H1 (cell line): ENCODE measurements around the gene PAK5. TPM values are rescaled to one million over a fixed set of nuclear protein-coding genes. Genes with fewer than 3 reads are reported as not detected.

Source experiments
- CTCF ChIA-PET: fragments of 300-600 bp; sonication (Branson Sonifier 250); formaldehyde crosslinking; loops from one replicate; lab custom pipeline; 2021; ENCODE audit not compliant: partially characterized antibody; lab: Charles Lee
- POLR2A ChIA-PET: fragments of 300-600 bp; sonication (Branson Sonifier 250); formaldehyde crosslinking; loops from one replicate; lab custom pipeline; 2021; ENCODE audit warnings: inconsistent platforms; ENCODE audit not compliant: partially characterized antibody; lab: Charles Lee
- DNase-seq, 2 experiments: peaks; one replicate each; pipeline versions ENCODE4 v3.0.0 to v3.0.0-alpha.2; 2010 to 2022; ENCODE audit warnings: low spot score in 2 of 2, low read depth in 1 of 2, mixed read lengths in 1 of 2
- FAIRE-seq: peaks from 2 replicates; lab custom pipeline; 2011; peaks lifted over from hg19 to GRCh38; lab: Jason Lieb, UNC
- H2AFZ ChIP-seq: 2 replicates; pipeline ENCODE4 v1.8.1; 2012; ENCODE audit warnings: low read length, inconsistent platforms
- H2AK5ac ChIP-seq: 2 replicates; pipeline ENCODE4 v1.6.1; 2013; ENCODE audit warnings: low read depth, low read length
- H2BK120ac ChIP-seq: replicated peaks from 2 replicates; pipeline ENCODE3; 2013; ENCODE audit warnings: low read depth, low read length, inconsistent platforms
- H2BK12ac ChIP-seq: 2 replicates; pipeline ENCODE4 v1.6.1; 2013; ENCODE audit warnings: low read depth, low read length
- H2BK15ac ChIP-seq: 2 replicates; pipeline ENCODE4 v1.6.1; 2013; ENCODE audit warnings: low read length
- H2BK20ac ChIP-seq: 2 replicates; pipeline ENCODE4 v1.6.1; 2013; ENCODE audit warnings: low read length
- H2BK5ac ChIP-seq: 2 replicates; pipeline ENCODE4 v1.6.1; 2013; ENCODE audit warnings: low read depth, low read length
- H3K14ac ChIP-seq: 2 replicates; pipeline ENCODE4 v1.6.1; 2013; ENCODE audit warnings: inconsistent platforms; ENCODE audit not compliant: insufficient read length
- H3K18ac ChIP-seq: 2 replicates; pipeline ENCODE4 v1.6.1; 2013; ENCODE audit warnings: low read length; ENCODE audit errors: extremely low read depth
- H3K23ac ChIP-seq: 2 replicates; pipeline ENCODE4 v1.6.1; 2013; ENCODE audit warnings: inconsistent platforms; ENCODE audit not compliant: insufficient read length
- H3K23me2 ChIP-seq: 2 replicates; pipeline ENCODE4 v1.6.1; 2013; ENCODE audit warnings: low read depth, low read length
- H3K27ac ChIP-seq: 2 replicates; pipeline ENCODE4 v1.6.1; 2011; ENCODE audit warnings: low read depth, low read length, inconsistent platforms
- H3K27me3 ChIP-seq, 4 experiments: replicated peaks in 1 of 4; 1 replicate in 1 of 4; 2 replicates in 3 of 4; pipeline versions ENCODE4 v1.6.1 to v1.8.1; 2011 to 2013; ENCODE audit warnings: low read length in 3 of 4, mild to moderate bottlenecking in 3 of 4, inconsistent platforms in 2 of 4, mixed read lengths in 2 of 4, moderate library complexity in 1 of 4; ENCODE audit not compliant: control insufficient read depth in 3 of 4, insufficient read depth in 3 of 4; ENCODE audit errors: extremely low read depth in 1 of 4
- H3K36me3 ChIP-seq, 4 experiments: 2 replicates each; pipeline versions ENCODE4 v1.6.1 to v1.8.1; 2011 to 2013; ENCODE audit warnings: mild to moderate bottlenecking in 4 of 4, low read length in 3 of 4, moderate library complexity in 2 of 4, control low read depth in 1 of 4, inconsistent platforms in 1 of 4; ENCODE audit not compliant: insufficient read depth in 4 of 4, control insufficient read depth in 2 of 4
- H3K4ac ChIP-seq: replicated peaks from 2 replicates; pipeline ENCODE3; 2013; ENCODE audit warnings: low read length, low read depth, mixed read lengths, inconsistent platforms; ENCODE audit not compliant: insufficient read length
- H3K4me1 ChIP-seq, 4 experiments: replicated peaks in 1 of 4; 1 replicate in 1 of 4; 2 replicates in 3 of 4; pipeline versions ENCODE4 v1.6.1 to v1.8.1; 2011 to 2013; ENCODE audit warnings: low read length in 3 of 4, inconsistent platforms in 2 of 4, mixed read lengths in 1 of 4; ENCODE audit not compliant: insufficient read depth in 4 of 4, control insufficient read depth in 3 of 4
- H3K4me2 ChIP-seq, 2 experiments: 2 replicates each; pipeline versions ENCODE4 v1.6.1 to v1.8.1; 2011 to 2013; ENCODE audit warnings: low read depth in 2 of 2, low read length in 2 of 2, control low read depth in 1 of 2, inconsistent platforms in 1 of 2, mild to moderate bottlenecking in 1 of 2; ENCODE audit not compliant: insufficient read depth in 1 of 2
- H3K4me3 ChIP-seq, 4 experiments: fragments of 200-600, 300-600 bp in 1 of 4; sonication (generic), shearing (Covaris generic), sonication (Bioruptor Twin) in 1 of 4; 2 replicates each; pipeline versions ENCODE4 v1.5.1 to v1.8.1; 2011 to 2016; ENCODE audit warnings: low read length in 4 of 4, low read depth in 3 of 4, control low read depth in 2 of 4, inconsistent platforms in 2 of 4, mild to moderate bottlenecking in 2 of 4, mixed read lengths in 1 of 4, moderate library complexity in 1 of 4; ENCODE audit not compliant: insufficient read depth in 2 of 4; ENCODE audit errors: extremely low read depth in 1 of 4
- H3K56ac ChIP-seq: replicated peaks from 2 replicates; pipeline ENCODE3; 2013; ENCODE audit warnings: low read depth, mild to moderate bottlenecking, mixed read lengths, low read length, inconsistent platforms; ENCODE audit not compliant: insufficient read length
- H3K79me1 ChIP-seq: 2 replicates; pipeline ENCODE4 v1.6.1; 2013; ENCODE audit warnings: low read depth, low read length, control low read depth
- H3K79me2 ChIP-seq, 2 experiments: 2 replicates each; pipeline versions ENCODE4 v1.6.1 to v1.8.1; 2012 to 2013; ENCODE audit warnings: low read length in 2 of 2, mild to moderate bottlenecking in 2 of 2, inconsistent platforms in 1 of 2; ENCODE audit not compliant: insufficient read depth in 2 of 2, control insufficient read depth in 1 of 2
- H3K9ac ChIP-seq, 4 experiments: replicated peaks in 1 of 4; 1 replicate in 1 of 4; 2 replicates in 3 of 4; pipeline versions ENCODE4 v1.6.1 to v1.8.1; 2011 to 2013; ENCODE audit warnings: low read depth in 3 of 4, low read length in 3 of 4, control low read depth in 2 of 4, mild to moderate bottlenecking in 2 of 4, moderate library complexity in 2 of 4, inconsistent platforms in 1 of 4; ENCODE audit errors: extremely low read depth in 1 of 4
- H3K9me3 ChIP-seq, 2 experiments: 2 replicates each; pipeline versions ENCODE4 v1.6.1 to v1.8.1; 2012 to 2013; ENCODE audit warnings: mild to moderate bottlenecking in 2 of 2, moderate library complexity in 2 of 2, control low read depth in 1 of 2, inconsistent platforms in 1 of 2, low read depth in 1 of 2, low read length in 1 of 2, mixed read lengths in 1 of 2; ENCODE audit not compliant: insufficient read depth in 2 of 2
- H4K20me1 ChIP-seq, 2 experiments: replicated peaks in 1 of 2; 2 replicates each; pipeline versions ENCODE3 to v1.8.1; 2011 to 2013; ENCODE audit warnings: inconsistent platforms in 2 of 2, low read length in 2 of 2, mild to moderate bottlenecking in 1 of 2; ENCODE audit not compliant: insufficient read depth in 2 of 2, control insufficient read depth in 1 of 2
- H4K5ac ChIP-seq: 2 replicates; pipeline ENCODE4 v1.6.1; 2013; ENCODE audit warnings: low read length, low read depth, mixed read lengths, inconsistent platforms; ENCODE audit not compliant: insufficient read length
- H4K8ac ChIP-seq: 2 replicates; pipeline ENCODE4 v1.8.0; 2013; ENCODE audit warnings: mild to moderate bottlenecking, moderate library complexity, low read length, inconsistent platforms; ENCODE audit not compliant: insufficient read depth; ENCODE audit errors: extremely low read depth
- H4K91ac ChIP-seq: replicated peaks from 2 replicates; pipeline ENCODE3; 2013; ENCODE audit warnings: low read length, mixed read lengths, inconsistent platforms; ENCODE audit not compliant: insufficient read length
- BACH1 ChIP-seq: IDR thresholded peaks from 2 replicates; pipeline ENCODE4 v1.6.1; 2012; ENCODE audit warnings: low read length, improper control_type of control experiment
- CBX5 ChIP-seq: fragments of 300-800, 300-1000 bp; sonication (generic); IDR thresholded peaks from 2 replicates; pipeline ENCODE4 v1.7.1; 2016; ENCODE audit warnings: antibody characterized with exemption, low read length, low read depth
- EGR1 ChIP-seq: IDR thresholded peaks from 2 replicates; pipeline ENCODE4 v1.6.1; 2011; ENCODE audit warnings: low read depth, low read length, borderline replicate concordance
- FOSL1 ChIP-seq: IDR thresholded peaks from 2 replicates; pipeline ENCODE4 v1.6.1; 2011; ENCODE audit warnings: mild to moderate bottlenecking, low read depth, low read length, moderate library complexity; ENCODE audit not compliant: insufficient read depth
- HDAC6 ChIP-seq: IDR thresholded peaks from one replicate; pipeline ENCODE4 v1.7.1; 2012; ENCODE audit warnings: low read depth, mild to moderate bottlenecking, inconsistent platforms, low read length, moderate library complexity
- NRF1 ChIP-seq: IDR thresholded peaks from 2 replicates; pipeline ENCODE4 v1.6.1; 2011; ENCODE audit warnings: mild to moderate bottlenecking, low read depth, low read length, improper control_type of control experiment
- PHF8 ChIP-seq: fragments of 200-600 bp; sonication (generic); conservative IDR thresholded peaks from 2 replicates; pipeline ENCODE4 v1.7.1; 2012; ENCODE audit warnings: low read depth, mild to moderate bottlenecking, inconsistent platforms, low read length, moderate library complexity
- POLR2A ChIP-seq, 2 experiments: IDR thresholded peaks; 1 replicate in 1 of 2; 2 replicates in 1 of 2; pipeline ENCODE4 v1.6.1; 2011; ENCODE audit warnings: low read depth in 2 of 2, low read length in 2 of 2, mild to moderate bottlenecking in 2 of 2; ENCODE audit errors: control extremely low read depth in 1 of 2
- POU5F1 ChIP-seq: IDR thresholded peaks from 2 replicates; pipeline ENCODE4 v1.6.1; 2011; ENCODE audit warnings: low read depth, mild to moderate bottlenecking, low read length, moderate library complexity
- TAF7 ChIP-seq: optimal IDR thresholded peaks from 2 replicates; pipeline ENCODE3; 2011; ENCODE audit warnings: low read depth, mild to moderate bottlenecking, inconsistent platforms, low read length, moderate library complexity, borderline replicate concordance
- TEAD4 ChIP-seq: IDR thresholded peaks from 2 replicates; pipeline ENCODE4 v1.6.1; 2012; ENCODE audit warnings: low read depth, low read length, inconsistent platforms, mixed read lengths
- ZNF274 ChIP-seq: IDR thresholded peaks from 2 replicates; pipeline ENCODE4 v1.7.0; 2012; ENCODE audit warnings: low read length, borderline replicate concordance; ENCODE audit errors: extremely low read depth
- WGBS, 2 experiments: shearing (Covaris generic) in 1 of 2; methylation state at CpG; one replicate each; pipeline versions ENCODE4 v1.1.6 to v1.1.7; 2013 to 2015; ENCODE audit warnings: low lambda C conversion rate in 2 of 2, mixed read lengths in 2 of 2, inconsistent platforms in 1 of 2, low coverage in 1 of 2, missing lambda C conversion rate in 1 of 2; ENCODE audit not compliant: insufficient replicate concordance in 2 of 2, insufficient coverage in 1 of 2, insufficient read length in 1 of 2; ENCODE audit errors: extremely low coverage in 1 of 2, missing lambda C conversion rate in 1 of 2; 5-methylcytosine and 5-hydroxymethylcytosine counted together
- polyA plus RNA-seq, 7 experiments: library from polyadenylated mRNA; depleted of rRNA in 3 of 7; stranded (reverse) in 5 of 7; unstranded in 2 of 7; fragments of >200 nt in 5 of 7; fragments of 200-250 nt in 2 of 7; gene quantifications; 1 replicate in 5 of 7; 2 replicates in 1 of 7; 4 replicates in 1 of 7; pipeline versions ENCODE4 v1.2.1 to v1.2.3, GENCODE V29; 2011 to 2013; ENCODE audit warnings: missing spikeins in 2 of 7, mixed read lengths in 2 of 7
- total RNA-seq: library from RNA; stranded (reverse); fragmentation: NEBNext Ultra II Directional; extraction: Animal tissue kit (Norgen Biotek cat#: 25700); gene quantifications from 2 replicates; pipeline ENCODE4 v1.2.1, GENCODE V29; 2021
- TF ChIP-seq, protein P1 (sequence below): IDR thresholded peaks from 2 replicates; pipeline ENCODE4 v1.6.1; 2011; ENCODE audit warnings: low read depth, mild to moderate bottlenecking, low read length; ENCODE audit not compliant: insufficient read depth

The PAK5 gene
- total and polyA plus RNA-seq, 2 of the 8 experiments (the other 6 are each of a cell fraction or from before 2014, with no cell fraction given) = 0.54 to 0.80 TPM

DNA sequence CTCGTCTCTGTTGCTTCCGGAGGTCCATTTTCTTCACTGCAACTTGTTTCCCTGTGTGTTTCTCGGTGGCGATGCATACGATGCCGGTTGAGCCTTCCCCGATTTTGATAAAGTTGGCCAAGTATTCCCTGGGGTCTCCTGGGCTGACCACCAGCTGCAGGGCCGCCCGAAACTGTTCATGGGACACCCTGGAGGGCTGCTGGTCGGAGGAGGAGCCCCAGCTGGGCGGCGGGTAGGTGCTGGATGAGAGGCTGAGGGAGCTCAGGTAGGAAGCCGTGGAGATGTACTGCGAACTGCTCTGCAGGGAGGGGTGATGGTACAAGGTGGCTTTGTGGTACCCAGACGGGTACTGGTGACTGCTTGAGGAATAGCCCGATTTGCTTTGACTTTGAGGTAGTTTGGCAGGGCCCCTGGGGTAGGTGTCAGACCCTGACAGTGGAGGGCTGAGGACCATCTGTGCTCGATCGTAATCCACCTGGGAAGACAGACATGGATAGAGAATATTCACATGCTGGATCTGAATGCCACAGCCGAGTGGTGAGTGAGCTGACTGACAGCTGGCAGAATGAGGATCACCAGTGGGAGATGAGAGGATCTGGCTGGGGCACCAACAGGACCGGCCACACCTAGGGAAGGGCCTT, 272.8 kb downstream of the PAK5 start:
- Histone ChIP-seq H3K23me2 (no peaks in the 10 kb centered on the region), H3K4me2 (no peak overlapping the region), H3K4me1 (peaks cover 0 to 7% (median 2%) of the 10 kb centered on the region in 4 experiments; a peak in 5 of 7 replicates), H3K27ac (no peak overlapping the region), H4K8ac (no peak overlapping the region; the same call in 1 of the 2 replicates), H3K79me1 (no peaks in the 10 kb centered on the region), H2BK15ac (no peak overlapping the region), H2AFZ (no peak overlapping the region), H3K4ac (no peak overlapping the region), H3K27me3 (peaks cover 0 to 4% (median 2%) of the 10 kb centered on the region in 4 experiments; a peak in 4 of 7 replicates), H3K36me3 (no peaks in the 10 kb centered on the region), H4K20me1 (no peaks in the 10 kb centered on the region), H3K9ac (no peak overlapping the region), H3K79me2 (no peaks in the 10 kb centered on the region), H2BK12ac (peak overlapping the region; percentile 44; the same call in 1 of the 2 replicates), H2BK5ac (no peak overlapping the region), H2AK5ac (no peak overlapping the region), H2BK120ac (no peak overlapping the region), H3K56ac (no peak overlapping the region), H3K9me3 (0 out of 4 replicates have a peak, but pooled peaks cover 2 to 3% of the 10 kb centered on the region in 2 experiments), H3K23ac (no peak overlapping the region), H3K4me3 (no peak overlapping the region), H4K5ac (no peak overlapping the region), H3K18ac (no peak overlapping the region), H2BK20ac (no peak overlapping the region), H4K91ac (no peak overlapping the region), H3K14ac (no peak overlapping the region)
- FAIRE-seq (no peak), DNase-seq (no peak)
- POLR2A ChIA-PET = interaction anchor here (0.8 kb wide), 1 partner anchor 9 kb away, joined by 4 read pairs; no protein-coding TSS in a partner anchor
- 93% methylated on average over 20 of the region's 20 CpGs; no CpG with 5 or more reads in 1 of the 2 experiments for WGBS, 2 experiments
- CTCF ChIA-PET = no interaction called here
- TF ChIP-seq NRF1 = no peak
- no peak for TF ChIP-seq ZNF274
- TF ChIP-seq EGR1 = no peak
- TF ChIP-seq FOSL1 = no peak
- TF ChIP-seq CBX5 = no peak
- TF ChIP-seq TAF7 = no peak
- TF ChIP-seq, protein P1, sequence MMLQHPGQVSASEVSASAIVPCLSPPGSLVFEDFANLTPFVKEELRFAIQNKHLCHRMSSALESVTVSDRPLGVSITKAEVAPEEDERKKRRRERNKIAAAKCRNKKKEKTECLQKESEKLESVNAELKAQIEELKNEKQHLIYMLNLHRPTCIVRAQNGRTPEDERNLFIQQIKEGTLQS = no peak
- no peak for TF ChIP-seq TEAD4
- no peak for TF ChIP-seq POLR2A (IDR thresholded peaks at IDR 0.05; ENCODE audit: control extremely low read depth in 1 of 2, low read depth in 2 of 2, low read length in 2 of 2)
- no peak for TF ChIP-seq HDAC6
- TF ChIP-seq BACH1 = no peak
- no peak for TF ChIP-seq POU5F1
- no peak for TF ChIP-seq PHF8
